ENCODE data around the gene GTF3C5. TPM values are rescaled to one million over a fixed set of nuclear protein-coding genes. Genes with fewer than 3 reads are reported as not detected.
"Not testable (repeated sequence)": the region's sequence is repeated elsewhere in the genome, so short reads cannot be mapped to it uniquely, and the experiment has no call there.

GTF3C5 gene
- total RNA-seq, 2 donors from 2014 or later: 89.7 to 94.6 TPM

- H3K9ac ChIP-seq (ENCODE audit: extremely low read depth, low read length, poor library complexity, severe bottlenecking): no peak overlapping the region
- no peaks in the 10 kb centered on the region for H3K27me3 Mint-ChIP-seq (ENCODE audit: insufficient read depth)
- TF ChIP-seq CTCF (conservative IDR thresholded peaks at IDR 0.05): no peak
- H3K4me3 Mint-ChIP-seq: no peak overlapping the region
- H3K9me3 ChIP-seq (ENCODE audit: control insufficient read depth, low read length): peaks cover under 1% of the 10 kb centered on the region
- H3K36me3 ChIP-seq (ENCODE audit: control insufficient read depth, insufficient read depth, low read length): no peaks in the 10 kb centered on the region
- no peak overlapping the region for H3K27ac ChIP-seq (ENCODE audit: low read depth, low read length)
- DNase-seq: no peak
- H3K27me3 ChIP-seq (ENCODE audit: control insufficient read depth, insufficient read depth, low read length, poor library complexity, severe bottlenecking): no peaks in the 10 kb centered on the region
- H3K4me3 ChIP-seq (ENCODE audit: low read length): no peak overlapping the region
- H3K4me1 Mint-ChIP-seq: no peaks in the 10 kb centered on the region
- no peak overlapping the region for H3K27ac Mint-ChIP-seq
- no peaks in the 10 kb centered on the region for H3K4me1 ChIP-seq (ENCODE audit: control insufficient read depth, insufficient read depth, low read length)
- peaks cover 3% of the 10 kb centered on the region for H3K9me3 Mint-ChIP-seq
- no peaks in the 10 kb centered on the region for H3K36me3 Mint-ChIP-seq (ENCODE audit: low read depth)
- WGBS, 2 experiments (ENCODE audit: insufficient coverage in 1 of 2, insufficient read length in 1 of 2): 73 to 100% methylated on average over 3 to 5 of the region's 6 CpGs
These were observed 59.4 kb downstream of the GTF3C5 start for GRCh38 chr9:133090187-133090586.

- H3K4me3 Mint-ChIP-seq: no peak overlapping the region
- H3K36me3 Mint-ChIP-seq (ENCODE audit: low read depth): peaks cover 1% of the 10 kb centered on the region
- no peak overlapping the region for H3K9ac ChIP-seq (ENCODE audit: extremely low read depth, low read length, poor library complexity, severe bottlenecking)
- H3K4me1 ChIP-seq (ENCODE audit: control insufficient read depth, insufficient read depth, low read length): no peaks in the 10 kb centered on the region
- no peak overlapping the region for H3K27ac Mint-ChIP-seq
- 87 to 94% methylated on average over 4 to 11 of the region's 11 CpGs for WGBS, 2 experiments (ENCODE audit: insufficient coverage in 1 of 2, insufficient read length in 1 of 2)
- no peak overlapping the region for H3K4me3 ChIP-seq (ENCODE audit: low read length)
- no peaks in the 10 kb centered on the region for H3K36me3 ChIP-seq (ENCODE audit: control insufficient read depth, insufficient read depth, low read length)
- no peaks in the 10 kb centered on the region for H3K27me3 Mint-ChIP-seq (ENCODE audit: insufficient read depth)
- TF ChIP-seq CTCF (conservative IDR thresholded peaks at IDR 0.05): no peak
- peaks cover 7% of the 10 kb centered on the region for H3K9me3 ChIP-seq (ENCODE audit: control insufficient read depth, low read length)
- DNase-seq: no peak
- no peaks in the 10 kb centered on the region for H3K27me3 ChIP-seq (ENCODE audit: control insufficient read depth, insufficient read depth, low read length, poor library complexity, severe bottlenecking)
- no peaks in the 10 kb centered on the region for H3K4me1 Mint-ChIP-seq
- H3K27ac ChIP-seq (ENCODE audit: low read depth, low read length): no peak overlapping the region
- H3K9me3 Mint-ChIP-seq: peaks cover 10% of the 10 kb centered on the region
These were observed 60.1 kb downstream of the GTF3C5 start for GRCh38 chr9:133090752-133091385.

- Histone ChIP-seq H3K9me3 (ENCODE audit: control insufficient read depth, low read length) (peaks cover 32% of the 10 kb centered on the region), H3K36me3 (ENCODE audit: control insufficient read depth, insufficient read depth, low read length) (peaks cover 29% of the 10 kb centered on the region)
- H3K27me3 Mint-ChIP-seq (ENCODE audit: insufficient read depth); H3K4me3 Mint-ChIP-seq; H3K27ac Mint-ChIP-seq; DNase-seq; H3K27ac ChIP-seq (ENCODE audit: low read depth, low read length); H3K9ac ChIP-seq (ENCODE audit: extremely low read depth, low read length, poor library complexity, severe bottlenecking); H3K4me3 ChIP-seq (ENCODE audit: low read length); H3K4me1 Mint-ChIP-seq; H3K27me3 ChIP-seq (ENCODE audit: control insufficient read depth, insufficient read depth, low read length, poor library complexity, severe bottlenecking); H3K4me1 ChIP-seq (ENCODE audit: control insufficient read depth, insufficient read depth, low read length): not testable (repeated sequence)
- 92 to 100% methylated on average over 2 to 4 of the region's 4 CpGs for WGBS, 2 experiments (ENCODE audit: insufficient coverage in 1 of 2, insufficient read length in 1 of 2)
- Mint-ChIP-seq H3K9me3 (peaks cover 23% of the 10 kb centered on the region), H3K36me3 (ENCODE audit: low read depth) (peaks cover 34% of the 10 kb centered on the region)
These were observed 63.6 kb downstream of the GTF3C5 start for GRCh38 chr9:133094351-133094750.

Measured in endodermal cell (in vitro differentiated cells).